ENCODE data around the gene TAS2R40.
"Not testable (repeated sequence)": the region's sequence is repeated elsewhere in the genome, so short reads cannot be mapped to it uniquely, and the experiment has no call there.

The TAS2R40 gene

GRCh38 chr7:143252006-143252405 lies 30.2 kb downstream of the TAS2R40 start:
- DNase-seq: no peak

GRCh38 chr7:143255564-143255963 lies 33.7 kb downstream of the TAS2R40 start:
- DNase-seq: no peak

DNA sequence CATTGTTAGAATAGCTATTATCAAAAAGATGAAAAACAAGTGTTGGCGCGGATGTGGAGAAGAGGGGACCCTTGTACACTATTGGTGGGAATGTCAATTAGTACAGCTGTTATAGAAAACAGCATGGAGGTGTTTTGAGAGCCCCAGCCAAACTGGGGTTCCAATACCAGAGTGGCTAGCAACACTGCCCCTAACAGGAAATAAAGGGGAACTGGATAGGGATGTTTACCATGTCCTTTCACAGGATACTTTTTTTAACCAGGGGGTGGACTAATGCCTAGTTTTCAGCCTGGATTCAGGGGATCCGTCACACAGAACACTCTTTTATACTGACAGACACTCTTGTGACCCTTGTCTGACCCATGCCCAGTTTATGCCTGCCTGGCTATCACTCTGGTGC lies 34.5 kb downstream of the TAS2R40 start:
- DNase-seq: no peak

DNA sequence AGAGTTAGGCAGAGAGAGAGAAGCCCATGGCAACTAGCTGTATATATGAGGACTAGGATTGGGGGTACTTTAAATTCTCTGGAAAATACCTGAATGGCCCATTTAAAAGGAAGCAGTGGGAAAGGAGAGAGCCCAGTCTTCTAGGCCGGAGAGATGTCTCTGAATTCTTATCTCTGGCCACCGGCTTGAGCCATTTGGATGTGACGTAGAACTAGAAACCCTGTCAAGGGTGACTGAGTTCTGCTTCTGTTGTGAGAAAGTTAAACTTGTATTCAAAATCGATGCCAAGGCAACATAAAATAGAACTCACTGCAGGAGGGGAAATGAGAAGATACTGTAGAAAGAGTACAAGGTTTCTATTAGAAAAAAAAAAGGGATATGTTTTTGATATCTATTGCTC lies 35.1 kb downstream of the TAS2R40 start:
- DNase-seq: no peak

GRCh38 chr7:143257501-143257900 lies 35.7 kb downstream of the TAS2R40 start:
- DNase-seq: no peak

- DNase-seq: no peak
These were observed 37.0 kb downstream of the TAS2R40 start for GRCh38 chr7:143258831-143259230.

GRCh38 chr7:143259765-143260164 lies 37.9 kb downstream of the TAS2R40 start:
- no peak for DNase-seq

- no peak for DNase-seq
These were observed 40.1 kb downstream of the TAS2R40 start for GRCh38 chr7:143261901-143262300.

- DNase-seq: peak in 1 of 2 experiments; percentile 69
These were observed 41.7 kb downstream of the TAS2R40 start, which contains the start of gene GSTK1 for GRCh38 chr7:143263266-143264195. Gene GSTK1, plus strand, starts transcription at chr7:143263441. Its CDS starts 73 bp downstream, at chr7:143263514.

DNA sequence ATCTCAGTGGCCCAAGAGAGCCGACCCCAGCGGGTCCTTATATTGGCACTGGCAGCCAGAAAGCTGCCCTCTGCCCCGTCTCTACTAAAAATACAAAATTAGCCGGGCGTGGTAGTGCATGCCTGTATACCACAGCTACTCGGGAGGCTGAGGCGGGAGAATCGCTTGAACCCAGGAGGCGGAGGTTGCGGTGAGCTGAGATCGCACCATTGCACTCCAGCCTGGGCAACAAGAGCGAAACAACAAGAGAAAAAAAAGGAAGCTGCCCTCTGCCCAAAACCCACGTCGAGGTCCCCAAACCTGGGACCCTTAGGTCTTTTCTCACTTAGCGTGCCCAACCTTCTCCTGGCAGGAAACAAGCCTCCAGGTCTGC lies 42.3 kb downstream of the TAS2R40 start:
- not testable (repeated sequence) for DNase-seq

DNA sequence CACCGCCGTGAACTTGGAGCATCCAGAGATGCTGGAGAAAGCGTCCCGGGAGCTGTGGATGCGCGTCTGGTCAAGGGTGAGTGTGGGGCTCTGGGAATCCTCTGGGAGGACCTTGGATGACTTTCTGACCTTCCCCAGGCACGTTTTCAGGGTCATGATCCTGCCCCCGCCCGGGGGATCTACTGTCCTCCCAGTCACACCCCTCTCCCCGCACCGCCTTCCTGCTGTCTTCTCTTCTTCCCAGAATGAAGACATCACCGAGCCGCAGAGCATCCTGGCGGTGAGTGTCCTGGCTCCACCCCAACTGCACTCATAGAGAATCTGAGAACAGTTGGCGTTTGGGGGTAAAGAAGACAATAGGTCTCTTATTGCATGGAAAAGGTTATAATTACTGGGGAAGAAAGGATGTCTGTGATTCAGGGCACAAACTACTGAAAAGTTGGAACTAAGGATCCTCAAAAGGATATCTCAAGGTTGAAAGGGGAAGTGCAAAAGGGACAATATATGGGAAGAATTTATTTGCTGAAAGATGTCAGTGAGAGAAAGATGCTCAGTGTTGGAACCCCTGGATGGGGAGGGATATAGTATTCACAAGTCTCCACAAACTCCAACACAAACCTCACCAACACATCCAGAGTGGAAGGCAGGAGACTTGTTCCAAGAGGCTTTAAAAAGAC lies 43.3 kb downstream of the TAS2R40 start:
- no peak for DNase-seq

DNA sequence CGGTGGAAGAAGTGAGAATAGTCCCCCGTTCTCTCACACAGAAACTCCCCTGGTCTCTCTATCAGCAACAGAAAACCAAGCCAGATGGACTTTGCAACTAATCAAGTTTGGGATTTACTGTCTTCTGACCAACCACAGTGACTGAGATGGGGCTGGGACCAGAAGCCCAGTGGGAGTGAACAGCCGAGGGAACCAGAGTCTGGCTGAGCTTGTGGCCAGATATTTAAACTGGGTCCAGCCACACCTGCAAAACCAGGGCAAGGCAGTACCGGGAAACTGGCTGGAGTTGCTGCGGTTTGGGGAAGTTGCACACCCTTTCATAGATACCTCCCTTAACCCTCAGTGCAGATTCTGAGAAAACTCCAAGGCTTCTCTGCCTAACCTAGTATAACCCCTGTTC lies 47.4 kb downstream of the TAS2R40 start:
- no peak for DNase-seq

DNA sequence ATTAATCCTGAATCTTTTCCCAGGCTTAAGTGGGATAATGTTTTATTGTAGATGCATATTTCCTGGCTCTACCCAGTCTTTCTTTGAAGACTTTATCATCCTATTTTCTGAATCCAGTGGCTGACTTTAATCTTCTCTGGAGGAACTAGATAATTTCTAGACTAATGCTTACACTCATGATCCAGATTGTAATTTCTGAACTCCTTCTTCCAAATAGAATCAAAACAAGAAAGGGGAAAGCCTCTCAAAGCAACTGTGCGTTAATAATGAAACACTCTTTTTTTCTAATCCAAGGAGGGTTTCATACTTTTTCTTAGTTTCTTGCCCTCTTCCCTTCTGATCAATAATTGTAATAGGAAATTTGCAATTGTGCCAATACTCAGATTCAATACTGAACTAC lies 49.4 kb downstream of the TAS2R40 start:
- no peak for DNase-seq
